ENCODE measurements around the gene DIAPH1.

Gene DIAPH1

DNA sequence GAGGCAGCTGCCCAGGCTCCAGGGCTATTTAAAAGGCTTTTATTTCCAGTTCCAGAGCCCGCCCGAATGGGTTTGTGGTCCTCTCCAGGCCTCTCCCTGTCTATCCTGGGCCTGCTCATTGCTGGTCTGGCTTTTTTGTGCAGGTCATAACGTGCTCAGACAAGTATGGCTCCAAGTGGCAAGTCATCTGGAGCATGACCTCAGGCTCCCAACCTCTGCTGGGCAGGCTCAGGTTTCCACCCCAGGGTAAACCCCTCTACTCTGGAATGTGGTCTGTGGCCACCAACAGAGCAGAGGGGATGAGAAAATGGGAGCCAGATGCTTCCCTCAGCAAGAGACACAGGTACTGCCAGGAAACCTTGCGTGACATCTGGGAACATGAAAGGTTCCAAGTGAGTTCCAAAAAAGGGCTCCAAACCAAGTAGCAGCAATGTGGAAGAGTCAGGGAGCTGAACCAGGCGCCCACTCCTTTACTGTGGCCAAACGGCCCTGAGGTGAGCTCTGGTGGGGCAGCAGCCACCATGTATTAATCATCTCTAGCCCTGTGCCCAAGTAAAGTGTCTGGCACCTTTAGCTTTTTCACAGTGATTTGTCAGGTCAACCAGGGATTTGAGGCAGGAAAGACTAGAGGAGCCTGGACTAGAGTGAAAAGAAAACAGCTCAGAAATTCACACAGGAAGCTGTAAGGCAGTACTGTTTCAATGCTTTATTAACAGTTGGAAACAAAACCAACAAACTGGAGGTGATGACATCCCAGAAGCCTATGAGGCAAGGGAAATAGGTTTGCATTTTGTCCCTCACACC is 104.3 kb downstream of the DIAPH1 start:
- peak; percentile 97 for DNase-seq (ENCODE audit: low spot score)
- H3K27ac ChIP-seq: peak overlapping the region; percentile 99
- TF ChIP-seq, protein P1, sequence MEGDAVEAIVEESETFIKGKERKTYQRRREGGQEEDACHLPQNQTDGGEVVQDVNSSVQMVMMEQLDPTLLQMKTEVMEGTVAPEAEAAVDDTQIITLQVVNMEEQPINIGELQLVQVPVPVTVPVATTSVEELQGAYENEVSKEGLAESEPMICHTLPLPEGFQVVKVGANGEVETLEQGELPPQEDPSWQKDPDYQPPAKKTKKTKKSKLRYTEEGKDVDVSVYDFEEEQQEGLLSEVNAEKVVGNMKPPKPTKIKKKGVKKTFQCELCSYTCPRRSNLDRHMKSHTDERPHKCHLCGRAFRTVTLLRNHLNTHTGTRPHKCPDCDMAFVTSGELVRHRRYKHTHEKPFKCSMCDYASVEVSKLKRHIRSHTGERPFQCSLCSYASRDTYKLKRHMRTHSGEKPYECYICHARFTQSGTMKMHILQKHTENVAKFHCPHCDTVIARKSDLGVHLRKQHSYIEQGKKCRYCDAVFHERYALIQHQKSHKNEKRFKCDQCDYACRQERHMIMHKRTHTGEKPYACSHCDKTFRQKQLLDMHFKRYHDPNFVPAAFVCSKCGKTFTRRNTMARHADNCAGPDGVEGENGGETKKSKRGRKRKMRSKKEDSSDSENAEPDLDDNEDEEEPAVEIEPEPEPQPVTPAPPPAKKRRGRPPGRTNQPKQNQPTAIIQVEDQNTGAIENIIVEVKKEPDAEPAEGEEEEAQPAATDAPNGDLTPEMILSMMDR (conservative IDR thresholded peaks at IDR 0.05; ENCODE audit: low read depth): no peak
- ChIA-PET POLR2A (ENCODE audit: low non-redundant PET) (interaction anchor here (0.6 to 2.0 kb wide), 2 partner anchors 27 to 39 kb away, joined by 4 to 9 read pairs; partner anchors contain the start of gene PCDHGC3), CTCF (interaction anchor here (0.5 to 2.7 kb wide), 12 partner anchors 10 to 1398 kb away, joined by 3 to 15 read pairs (median 5); partner anchors contain the start of genes PCDHGB7 and PCDHGC4)

DNA sequence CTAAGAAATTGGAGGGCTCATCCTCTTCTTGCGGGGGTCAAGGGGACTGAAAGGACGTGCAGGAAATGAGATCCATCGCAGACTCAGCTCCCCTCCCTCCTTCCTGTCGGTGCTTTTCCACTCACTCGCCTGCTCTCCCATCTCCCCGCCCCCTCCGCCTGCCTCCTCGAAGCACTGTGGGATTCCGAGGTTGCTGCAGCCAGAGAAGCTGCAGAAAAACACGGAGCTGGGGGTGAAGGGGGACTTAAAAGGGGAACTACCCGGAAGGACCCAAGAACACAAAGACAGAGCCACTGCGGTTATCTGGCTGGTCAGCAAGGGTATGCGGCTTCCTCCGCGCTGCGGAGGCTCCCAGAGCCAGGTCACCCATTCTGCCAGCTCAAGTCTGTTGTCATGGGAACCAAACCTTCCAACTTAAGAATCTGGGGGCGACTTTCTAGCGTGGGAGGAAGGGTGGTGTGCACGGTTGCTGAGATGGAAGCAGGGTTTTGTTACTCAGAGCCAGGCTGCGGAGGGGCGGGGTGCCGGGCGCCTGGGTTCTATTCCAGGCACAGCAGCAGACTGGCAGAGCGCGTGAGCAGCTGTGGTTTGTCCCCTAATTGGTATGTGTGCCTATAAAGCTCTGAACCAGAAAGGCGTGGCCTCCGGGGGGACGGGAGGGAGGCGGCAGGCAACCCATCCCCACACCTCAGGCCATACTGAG is 105.0 kb downstream of the DIAPH1 start:
- POLR2A ChIA-PET (ENCODE audit: low non-redundant PET): interaction anchor here (0.6 to 2.0 kb wide), 2 partner anchors 28 to 38 kb away, joined by 4 to 9 read pairs; partner anchors contain the start of gene PCDHGC3
- peak; percentile 63 for DNase-seq (ENCODE audit: low spot score)
- H3K27ac ChIP-seq: peak overlapping the region; percentile 99

DNA sequence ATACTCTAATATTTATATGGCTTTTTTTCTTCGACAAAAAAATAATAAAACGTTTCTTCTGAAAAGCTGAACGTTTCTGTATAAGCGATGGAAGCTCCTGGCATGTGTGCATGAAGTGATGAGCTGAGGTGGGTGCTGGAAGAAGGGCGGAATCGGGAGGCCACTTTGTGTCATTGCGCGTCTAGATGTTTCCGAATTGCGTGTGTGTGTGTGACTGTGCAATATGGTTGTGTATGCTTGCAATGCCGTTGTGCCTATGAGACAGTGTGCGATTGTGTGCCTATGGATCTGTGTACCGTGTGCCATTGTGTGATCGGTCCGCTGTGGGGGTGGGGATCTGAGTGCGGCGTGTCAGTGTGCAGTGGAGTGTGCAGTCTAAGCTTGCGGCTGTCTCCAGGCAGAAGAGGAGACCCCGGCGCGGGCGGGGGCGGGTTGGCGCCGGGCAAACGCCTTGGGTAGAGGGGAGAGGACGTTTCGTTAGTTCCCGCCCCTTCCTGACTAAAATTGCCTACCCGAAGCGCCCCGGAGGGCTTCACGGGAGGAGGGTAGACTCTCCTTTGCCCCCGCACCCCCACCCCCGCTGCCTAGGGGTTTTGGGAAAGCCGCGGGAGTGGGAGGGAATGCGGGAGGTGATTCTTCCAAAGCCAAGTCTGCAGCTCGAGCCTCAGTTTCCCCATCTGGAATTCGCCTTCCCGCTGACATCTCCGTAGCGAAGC is 105.7 kb downstream of the DIAPH1 start:
- TF ChIP-seq, protein P1 (conservative IDR thresholded peaks at IDR 0.05; ENCODE audit: low read depth): no peak
- POLR2A ChIA-PET (ENCODE audit: low non-redundant PET): no interaction called here
- CTCF ChIA-PET: interaction anchor here (0.6 to 2.7 kb wide), 14 partner anchors 8 to 511 kb away, joined by 3 to 15 read pairs (median 4); partner anchors contain the start of genes PCDHGB7, PCDHGC4 and PCDHGC5
- DNase-seq (ENCODE audit: low spot score): no peak
- H3K27ac ChIP-seq: peak overlapping the region; percentile 99

More for the DNA sequence above, 105.0 kb downstream of the DIAPH1 start:
- CTCF ChIA-PET: interaction anchor here (0.5 to 2.7 kb wide), 9 partner anchors 10 to 303 kb away, joined by 3 to 15 read pairs (median 5); partner anchors contain the start of genes PCDHGC4 and PCDHGC5
- TF ChIP-seq, protein P1 (conservative IDR thresholded peaks at IDR 0.05; ENCODE audit: low read depth): no peak

DNA sequence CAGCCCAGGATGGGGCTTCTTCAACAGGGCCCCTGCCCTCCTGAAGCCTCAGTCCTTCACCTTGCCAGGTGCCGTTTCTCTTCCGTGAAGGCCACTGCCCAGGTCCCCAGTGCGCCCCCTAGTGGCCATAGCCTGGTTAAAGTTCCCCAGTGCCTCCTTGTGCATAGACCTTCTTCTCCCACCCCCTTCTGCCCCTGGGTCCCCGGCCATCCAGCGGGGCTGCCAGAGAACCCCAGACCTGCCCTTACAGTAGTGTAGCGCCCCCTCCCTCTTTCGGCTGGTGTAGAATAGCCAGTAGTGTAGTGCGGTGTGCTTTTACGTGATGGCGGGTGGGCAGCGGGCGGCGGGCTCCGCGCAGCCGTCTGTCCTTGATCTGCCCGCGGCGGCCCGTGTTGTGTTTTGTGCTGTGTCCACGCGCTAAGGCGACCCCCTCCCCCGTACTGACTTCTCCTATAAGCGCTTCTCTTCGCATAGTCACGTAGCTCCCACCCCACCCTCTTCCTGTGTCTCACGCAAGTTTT is 106.3 kb downstream of the DIAPH1 start:
- DNase-seq (ENCODE audit: low spot score): peak; percentile 38
- H3K27ac ChIP-seq: peak overlapping the region; percentile 99

DNA sequence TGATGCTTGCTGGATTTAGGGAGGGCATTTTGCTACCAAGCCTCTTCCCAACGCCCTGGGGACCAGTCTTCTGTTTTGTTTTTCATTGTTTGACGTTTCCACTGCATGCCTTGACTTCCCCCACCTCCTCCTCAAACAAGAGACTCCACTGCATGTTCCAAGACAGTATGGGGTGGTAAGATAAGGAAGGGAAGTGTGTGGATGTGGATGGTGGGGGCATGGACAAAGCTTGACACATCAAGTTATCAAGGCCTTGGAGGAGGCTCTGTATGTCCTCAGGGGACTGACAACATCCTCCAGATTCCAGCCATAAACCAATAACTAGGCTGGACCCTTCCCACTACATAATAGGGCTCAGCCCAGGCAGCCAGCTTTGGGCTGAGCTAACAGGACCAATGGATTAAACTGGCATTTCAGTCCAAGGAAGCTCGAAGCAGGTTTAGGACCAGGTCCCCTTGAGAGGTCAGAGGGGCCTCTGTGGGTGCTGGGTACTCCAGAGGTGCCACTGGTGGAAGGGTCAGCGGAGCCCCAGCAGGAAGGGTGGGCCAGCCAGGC is 107.0 kb downstream of the DIAPH1 start:
- TF ChIP-seq, protein P1 (conservative IDR thresholded peaks at IDR 0.05; ENCODE audit: low read depth): no peak
- ChIA-PET CTCF (interaction anchor here (0.6 to 2.7 kb wide), 13 partner anchors 9 to 793 kb away, joined by 3 to 15 read pairs (median 4); partner anchors contain the start of genes PCDHGA10 and PCDHGC5), POLR2A (ENCODE audit: low non-redundant PET) (no interaction called here)
- DNase-seq (ENCODE audit: low spot score): no peak
- peak overlapping the region; percentile 99 for H3K27ac ChIP-seq

More for the DNA sequence above, 106.3 kb downstream of the DIAPH1 start:
- TF ChIP-seq, protein P1 (conservative IDR thresholded peaks at IDR 0.05; ENCODE audit: low read depth): no peak; the same call in 1 of the 2 replicates
- POLR2A ChIA-PET (ENCODE audit: low non-redundant PET): no interaction called here
- CTCF ChIA-PET: interaction anchor here (0.6 to 2.7 kb wide), 20 partner anchors 9 to 793 kb away, joined by 3 to 15 read pairs (median 4); partner anchors contain the start of genes PCDHGB7 and PCDHGC5
